ENCODE measurements around the gene ATP5PD. TPM values are rescaled to one million over a fixed set of nuclear protein-coding genes. Genes with fewer than 3 reads are reported as not detected.

The ATP5PD gene
- total and polyA plus RNA-seq, 2 of the 13 experiments (the other 11 are each of a cell fraction or from before 2014, with no cell fraction given) = 158 to 428 TPM

- TF ChIP-seq, protein P1, sequence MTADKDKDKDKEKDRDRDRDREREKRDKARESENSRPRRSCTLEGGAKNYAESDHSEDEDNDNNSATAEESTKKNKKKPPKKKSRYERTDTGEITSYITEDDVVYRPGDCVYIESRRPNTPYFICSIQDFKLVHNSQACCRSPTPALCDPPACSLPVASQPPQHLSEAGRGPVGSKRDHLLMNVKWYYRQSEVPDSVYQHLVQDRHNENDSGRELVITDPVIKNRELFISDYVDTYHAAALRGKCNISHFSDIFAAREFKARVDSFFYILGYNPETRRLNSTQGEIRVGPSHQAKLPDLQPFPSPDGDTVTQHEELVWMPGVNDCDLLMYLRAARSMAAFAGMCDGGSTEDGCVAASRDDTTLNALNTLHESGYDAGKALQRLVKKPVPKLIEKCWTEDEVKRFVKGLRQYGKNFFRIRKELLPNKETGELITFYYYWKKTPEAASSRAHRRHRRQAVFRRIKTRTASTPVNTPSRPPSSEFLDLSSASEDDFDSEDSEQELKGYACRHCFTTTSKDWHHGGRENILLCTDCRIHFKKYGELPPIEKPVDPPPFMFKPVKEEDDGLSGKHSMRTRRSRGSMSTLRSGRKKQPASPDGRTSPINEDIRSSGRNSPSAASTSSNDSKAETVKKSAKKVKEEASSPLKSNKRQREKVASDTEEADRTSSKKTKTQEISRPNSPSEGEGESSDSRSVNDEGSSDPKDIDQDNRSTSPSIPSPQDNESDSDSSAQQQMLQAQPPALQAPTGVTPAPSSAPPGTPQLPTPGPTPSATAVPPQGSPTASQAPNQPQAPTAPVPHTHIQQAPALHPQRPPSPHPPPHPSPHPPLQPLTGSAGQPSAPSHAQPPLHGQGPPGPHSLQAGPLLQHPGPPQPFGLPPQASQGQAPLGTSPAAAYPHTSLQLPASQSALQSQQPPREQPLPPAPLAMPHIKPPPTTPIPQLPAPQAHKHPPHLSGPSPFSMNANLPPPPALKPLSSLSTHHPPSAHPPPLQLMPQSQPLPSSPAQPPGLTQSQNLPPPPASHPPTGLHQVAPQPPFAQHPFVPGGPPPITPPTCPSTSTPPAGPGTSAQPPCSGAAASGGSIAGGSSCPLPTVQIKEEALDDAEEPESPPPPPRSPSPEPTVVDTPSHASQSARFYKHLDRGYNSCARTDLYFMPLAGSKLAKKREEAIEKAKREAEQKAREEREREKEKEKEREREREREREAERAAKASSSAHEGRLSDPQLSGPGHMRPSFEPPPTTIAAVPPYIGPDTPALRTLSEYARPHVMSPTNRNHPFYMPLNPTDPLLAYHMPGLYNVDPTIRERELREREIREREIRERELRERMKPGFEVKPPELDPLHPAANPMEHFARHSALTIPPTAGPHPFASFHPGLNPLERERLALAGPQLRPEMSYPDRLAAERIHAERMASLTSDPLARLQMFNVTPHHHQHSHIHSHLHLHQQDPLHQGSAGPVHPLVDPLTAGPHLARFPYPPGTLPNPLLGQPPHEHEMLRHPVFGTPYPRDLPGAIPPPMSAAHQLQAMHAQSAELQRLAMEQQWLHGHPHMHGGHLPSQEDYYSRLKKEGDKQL (CRISPR knock-in tag; IDR thresholded peaks at IDR 0.05; ENCODE audit: low read depth) = no peak
- TF ChIP-seq ZNF335 (CRISPR knock-in tag; IDR thresholded peaks at IDR 0.05) (peak; percentile 48; the same call in 1 of the 2 replicates), TEAD3 (CRISPR knock-in tag; optimal IDR thresholded peaks at IDR 0.05; ENCODE audit: borderline replicate concordance) (peak; percentile 62), MTA3 (CRISPR knock-in tag; IDR thresholded peaks at IDR 0.05) (no peak), PRDM10 (CRISPR knock-in tag; IDR thresholded peaks at IDR 0.05; ENCODE audit: low read depth) (peak; percentile 98), CREB3 (CRISPR knock-in tag; IDR thresholded peaks at IDR 0.05) (0 out of 2 replicates have a peak, but pooled peaks have one; percentile 57), NCOA5 (CRISPR knock-in tag; IDR thresholded peaks at IDR 0.05) (no peak), KDM6A (CRISPR knock-in tag; IDR thresholded peaks at IDR 0.05; ENCODE audit: low read depth) (no peak), ZNF878 (CRISPR knock-in tag; IDR thresholded peaks at IDR 0.05) (no peak), POLR2AphosphoS2 (IDR thresholded peaks at IDR 0.05; ENCODE audit: low read depth, low read length) (peak; percentile 84), YEATS4 (CRISPR knock-in tag; IDR thresholded peaks at IDR 0.05; ENCODE audit: borderline replicate concordance) (peak; percentile 83; the same call in 1 of the 2 replicates), SP140L (CRISPR knock-in tag; IDR thresholded peaks at IDR 0.05; ENCODE audit: borderline replicate concordance) (no peak), FOXM1 (CRISPR knock-in tag; IDR thresholded peaks at IDR 0.05) (no peak)
- TF ChIP-seq, protein P2, sequence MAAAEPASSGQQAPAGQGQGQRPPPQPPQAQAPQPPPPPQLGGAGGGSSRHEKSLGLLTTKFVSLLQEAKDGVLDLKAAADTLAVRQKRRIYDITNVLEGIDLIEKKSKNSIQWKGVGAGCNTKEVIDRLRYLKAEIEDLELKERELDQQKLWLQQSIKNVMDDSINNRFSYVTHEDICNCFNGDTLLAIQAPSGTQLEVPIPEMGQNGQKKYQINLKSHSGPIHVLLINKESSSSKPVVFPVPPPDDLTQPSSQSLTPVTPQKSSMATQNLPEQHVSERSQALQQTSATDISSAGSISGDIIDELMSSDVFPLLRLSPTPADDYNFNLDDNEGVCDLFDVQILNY (CRISPR knock-in tag; conservative IDR thresholded peaks at IDR 0.05) = peak; percentile 79; the same call in 1 of the 2 replicates
- TF ChIP-seq, protein P3, sequence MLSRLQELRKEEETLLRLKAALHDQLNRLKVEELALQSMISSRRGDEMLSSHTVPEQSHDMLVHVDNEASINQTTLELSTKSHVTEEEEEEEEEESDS (CRISPR knock-in tag; IDR thresholded peaks at IDR 0.05; ENCODE audit: borderline replicate concordance) = no peak
- TF ChIP-seq, protein P4, sequence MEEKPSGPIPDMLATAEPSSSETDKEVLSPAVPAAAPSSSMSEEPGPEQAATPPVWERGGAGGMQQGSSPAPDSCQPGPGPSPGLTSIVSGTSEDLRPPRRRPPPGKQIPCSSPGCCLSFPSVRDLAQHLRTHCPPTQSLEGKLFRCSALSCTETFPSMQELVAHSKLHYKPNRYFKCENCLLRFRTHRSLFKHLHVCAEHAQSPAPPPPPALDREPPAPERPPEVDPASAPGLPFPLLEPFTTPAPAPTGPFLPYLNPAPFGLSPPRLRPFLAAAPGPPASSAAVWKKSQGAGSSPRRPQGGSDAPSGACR (CRISPR knock-in tag; IDR thresholded peaks at IDR 0.05) = peak; percentile 74; the same call in 1 of the 2 replicates
Measured at GRCh38 chr17:75046407-75047289, at the start of gene ATP5PD, which contains the start of gene KCTD2 (continued).
